Glutamatergic neuron (in vitro differentiated cells): Measurements from ENCODE around the gene INSM1. TPM values are rescaled to one million over a fixed set of nuclear protein-coding genes. Genes with fewer than 3 reads are reported as not detected.

Source experiments
- DNase-seq: peaks from one replicate; pipeline ENCODE4 v3.0.0; 2022
- H3K27ac Mint-ChIP-seq: one replicate; pipeline ENCODE4 v1.8.0; 2020; ENCODE audit warnings: mild to moderate bottlenecking, mixed read lengths, inconsistent platforms; ENCODE audit not compliant: unreplicated experiment
- H3K27me3 Mint-ChIP-seq: one replicate; pipeline ENCODE4 v1.8.0; 2020; ENCODE audit warnings: mild to moderate bottlenecking, moderate library complexity, mixed read lengths, inconsistent platforms; ENCODE audit not compliant: unreplicated experiment
- H3K36me3 Mint-ChIP-seq: one replicate; pipeline ENCODE4 v1.8.0; 2020; ENCODE audit warnings: mild to moderate bottlenecking, mixed read lengths, inconsistent platforms; ENCODE audit not compliant: unreplicated experiment
- H3K4me1 Mint-ChIP-seq: one replicate; pipeline ENCODE4 v1.8.0; 2020; ENCODE audit warnings: mild to moderate bottlenecking, low read depth, mixed read lengths, inconsistent platforms; ENCODE audit not compliant: unreplicated experiment
- H3K4me3 Mint-ChIP-seq: one replicate; pipeline ENCODE4 v1.8.0; 2020; ENCODE audit warnings: mild to moderate bottlenecking, mixed read lengths, inconsistent platforms; ENCODE audit not compliant: unreplicated experiment
- H3K9me3 Mint-ChIP-seq: one replicate; pipeline ENCODE4 v1.8.0; 2020; ENCODE audit warnings: mild to moderate bottlenecking, moderate library complexity, mixed read lengths, inconsistent platforms; ENCODE audit not compliant: unreplicated experiment
- CTCF ChIP-seq: fragments of 200-600 bp; sonication (generic); IDR thresholded peaks from one replicate; pipeline ENCODE4 v1.5.0; 2021; ENCODE audit not compliant: partially characterized antibody, unreplicated experiment
- total RNA-seq: library from RNA; stranded (reverse); fragmentation: NEBNext Ultra II Directional; extraction: Animal tissue kit (Norgen Biotek cat#: 25700); gene quantifications from one replicate; pipeline ENCODE4 v1.2.1, GENCODE V29; 2021; ENCODE audit not compliant: unreplicated experiment

INSM1 gene
- total RNA-seq, 1 donor from 2014 or later = 332 TPM

GRCh38 chr20:20322912-20323311, 45.0 kb upstream of the INSM1 start:
- no peak for DNase-seq
- Mint-ChIP-seq H3K4me1 (peaks cover 10% of the 10 kb centered on the region), H3K27ac (no peak overlapping the region), H3K9me3 (peaks cover 7% of the 10 kb centered on the region), H3K36me3 (peaks cover 4% of the 10 kb centered on the region), H3K4me3 (no peak overlapping the region), H3K27me3 (no peaks in the 10 kb centered on the region)
- TF ChIP-seq CTCF = no peak

GRCh38 chr20:20327746-20328145, 40.2 kb upstream of the INSM1 start:
- TF ChIP-seq CTCF = no peak
- Mint-ChIP-seq H3K9me3 (peaks cover 4% of the 10 kb centered on the region), H3K4me1 (peaks cover 5% of the 10 kb centered on the region), H3K27ac (no peak overlapping the region), H3K4me3 (no peak overlapping the region), H3K27me3 (peaks cover 3% of the 10 kb centered on the region), H3K36me3 (peaks cover 12% of the 10 kb centered on the region)
- no peak for DNase-seq

DNA sequence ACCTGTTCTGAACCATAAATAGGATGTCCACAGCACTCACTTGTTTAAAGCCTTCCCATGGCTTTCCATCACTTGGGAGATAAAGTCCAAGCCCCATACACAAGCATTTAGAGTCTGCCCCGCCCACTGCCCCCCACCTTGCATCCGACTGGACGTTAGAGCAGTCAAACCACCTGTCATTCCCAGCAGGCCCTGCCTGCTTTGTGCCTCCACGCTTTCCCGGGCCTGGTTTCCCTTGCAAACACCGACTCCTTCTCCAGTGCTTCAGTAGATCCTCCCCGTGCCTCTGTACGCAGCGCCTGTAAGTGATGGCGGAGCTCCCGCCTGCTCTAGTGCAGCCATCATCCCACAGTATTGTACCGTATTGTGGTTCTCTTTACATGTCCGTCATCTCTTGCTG, 38.3 kb upstream of the INSM1 start:
- Mint-ChIP-seq H3K4me1 (peaks cover 5% of the 10 kb centered on the region), H3K9me3 (peaks cover 4% of the 10 kb centered on the region), H3K27ac (peak overlapping the region; percentile 25), H3K4me3 (peak overlapping the region; percentile 8), H3K36me3 (peaks cover 12% of the 10 kb centered on the region), H3K27me3 (peaks cover 3% of the 10 kb centered on the region)
- TF ChIP-seq CTCF = no peak
- DNase-seq = no peak

DNA sequence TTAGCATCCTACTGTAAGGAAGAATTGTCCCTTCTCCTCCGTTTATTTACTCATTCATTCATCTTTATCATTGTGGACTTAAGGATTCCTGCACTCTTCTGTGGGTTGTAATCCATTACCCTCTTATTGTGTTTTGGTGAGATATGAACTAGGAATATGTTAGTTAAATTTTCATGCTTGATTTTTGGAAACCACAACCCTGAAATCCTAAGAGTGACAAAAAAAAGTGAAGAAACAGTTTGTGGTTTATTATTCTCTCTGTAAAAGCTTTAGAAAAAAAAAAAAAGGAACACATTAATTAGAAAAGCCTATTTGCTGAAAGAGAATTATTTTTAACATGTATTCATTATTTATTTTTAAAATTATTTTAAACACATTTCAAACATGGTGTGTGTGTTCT, 36.7 kb upstream of the INSM1 start:
- TF ChIP-seq CTCF = no peak
- peaks cover 5% of the 10 kb centered on the region for H3K4me1 Mint-ChIP-seq
- H3K27me3 Mint-ChIP-seq = peaks cover 3% of the 10 kb centered on the region
- no peak overlapping the region for H3K4me3 Mint-ChIP-seq
- DNase-seq = no peak
- H3K36me3 Mint-ChIP-seq = peaks cover 14% of the 10 kb centered on the region
- peaks cover 4% of the 10 kb centered on the region for H3K9me3 Mint-ChIP-seq
- no peak overlapping the region for H3K27ac Mint-ChIP-seq

DNA sequence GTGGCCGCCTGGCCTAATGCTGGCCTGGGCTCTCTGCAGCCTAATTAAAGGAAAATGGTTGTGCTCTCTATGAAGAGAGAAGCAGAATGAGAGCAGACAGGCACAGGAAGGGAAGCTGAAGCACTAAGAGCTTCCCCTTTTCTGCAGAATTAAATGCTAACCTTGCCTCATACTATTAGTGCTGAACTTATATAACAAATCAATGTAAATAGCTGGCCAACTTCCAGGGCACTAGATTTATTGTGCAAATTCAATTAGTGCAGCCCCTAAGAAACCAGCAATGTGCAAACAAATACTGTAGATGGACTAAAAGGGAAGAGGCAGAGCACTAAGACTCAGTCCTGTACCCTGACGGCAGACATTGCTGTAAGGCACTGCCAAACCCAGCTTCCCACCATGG, 36.1 kb upstream of the INSM1 start:
- no peak for TF ChIP-seq CTCF

More for the DNA sequence above, 36.1 kb upstream of the INSM1 start:
- Mint-ChIP-seq H3K9me3 (peaks cover 4% of the 10 kb centered on the region), H3K4me1 (peaks cover 5% of the 10 kb centered on the region), H3K27ac (no peak overlapping the region), H3K4me3 (no peak overlapping the region), H3K36me3 (peaks cover 14% of the 10 kb centered on the region), H3K27me3 (peaks cover 3% of the 10 kb centered on the region)
- DNase-seq = no peak
